Muscle layer of colon (tissue), 2 donors: ENCODE measurements around the gene RAB20.
"Not testable (repeated sequence)": the region's sequence is repeated elsewhere in the genome, so short reads cannot be mapped to it uniquely, and the experiment has no call there.

Experiments used
- H3K27ac ChIP-seq: one replicate; pipeline ENCODE4 v1.7.0; 2013; ENCODE audit warnings: low read depth, mild to moderate bottlenecking, low read length, moderate library complexity
- H3K27me3 ChIP-seq, 2 donors: one replicate each; pipeline ENCODE4 v1.7.0; 2013; ENCODE audit warnings: low read length in 2 of 2, mild to moderate bottlenecking in 2 of 2; ENCODE audit not compliant: insufficient read depth in 2 of 2, control insufficient read depth in 1 of 2
- H3K36me3 ChIP-seq: one replicate; pipeline ENCODE4 v1.7.0; 2013; ENCODE audit warnings: mild to moderate bottlenecking, low read length; ENCODE audit not compliant: insufficient read depth
- H3K4me1 ChIP-seq: one replicate; pipeline ENCODE4 v1.7.0; 2013; ENCODE audit warnings: mild to moderate bottlenecking, low read length; ENCODE audit not compliant: insufficient read depth
- H3K4me3 ChIP-seq, 2 donors: one replicate each; pipeline ENCODE4 v1.7.0; 2013; ENCODE audit warnings: low read length in 2 of 2, low read depth in 1 of 2, mild to moderate bottlenecking in 1 of 2, moderate library complexity in 1 of 2
- H3K9ac ChIP-seq: one replicate; pipeline ENCODE4 v1.7.0; 2013; ENCODE audit warnings: low read length
- H3K9me3 ChIP-seq: one replicate; pipeline ENCODE4 v1.7.0; 2013; ENCODE audit warnings: mild to moderate bottlenecking, low read length
- donor health status: abdominal sarcoma.
- donor health status: Adenocarcinoma of cecum.

Gene RAB20

DNA sequence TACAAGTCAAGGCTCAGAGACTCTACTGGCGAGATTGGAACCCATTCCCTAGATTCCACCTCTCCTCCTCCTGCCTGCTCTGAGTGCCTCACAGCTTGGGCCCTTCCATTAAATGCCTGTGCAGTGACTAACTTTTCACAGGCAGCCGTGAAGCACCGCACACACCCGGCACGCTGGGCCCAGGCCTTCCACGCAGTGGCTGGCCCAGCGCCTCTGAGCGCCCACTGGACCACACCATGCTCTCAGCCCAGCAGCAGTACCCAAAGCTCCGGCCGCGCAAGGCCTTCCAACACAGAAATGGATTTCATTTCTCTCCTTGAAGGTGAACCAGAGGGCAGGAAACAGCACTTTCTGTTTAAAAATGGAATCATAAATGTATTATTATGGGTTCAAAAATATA is 26.0 kb downstream of the RAB20 start:
- H3K36me3 ChIP-seq, result no peaks in the 10 kb centered on the region
- H3K27ac ChIP-seq, result no peak overlapping the region
- H3K4me1 ChIP-seq, result peaks cover 6% of the 10 kb centered on the region

DNA sequence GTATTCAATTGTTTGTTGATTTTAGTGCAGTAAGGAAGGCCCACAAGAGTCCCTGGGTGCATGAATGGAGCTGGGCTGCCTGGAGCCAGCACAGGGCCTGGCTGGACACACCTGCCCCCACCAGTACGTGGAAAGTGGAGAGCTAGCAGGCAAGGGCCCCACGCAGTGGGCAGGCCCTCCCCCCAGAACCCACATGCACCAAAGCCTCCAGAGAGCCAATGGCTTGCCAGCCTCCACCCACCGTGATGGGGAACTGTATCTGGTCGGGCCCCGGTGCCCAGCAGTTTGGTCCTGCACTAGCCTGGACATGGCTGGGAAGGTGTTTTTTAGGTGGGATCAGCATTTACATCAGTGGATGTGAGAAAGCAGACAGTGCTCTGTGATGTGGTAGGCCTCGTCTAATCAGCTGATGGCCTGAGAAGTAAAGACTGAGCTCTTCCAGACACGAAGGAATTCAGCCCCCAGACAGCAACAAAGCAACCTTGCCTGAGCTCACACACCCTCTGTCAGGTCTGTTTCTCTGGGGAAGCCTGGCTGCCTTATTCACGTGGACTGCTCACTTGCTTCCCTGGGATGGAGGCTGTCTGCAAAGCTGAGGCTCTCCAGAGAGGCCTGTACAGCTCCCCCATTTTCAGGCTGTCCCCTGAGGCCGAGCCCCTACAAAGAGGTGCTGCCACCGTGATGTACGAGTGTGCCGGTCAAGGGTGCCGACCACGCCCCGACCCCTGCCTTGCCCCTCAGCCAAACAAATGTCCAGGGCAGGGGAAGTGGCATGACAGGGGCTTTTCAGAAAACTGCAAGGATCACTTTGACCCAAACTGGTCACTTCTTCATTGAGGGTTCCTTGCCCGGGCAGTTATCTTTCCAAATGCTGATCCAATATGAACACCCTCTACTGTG is 27.5 kb downstream of the RAB20 start:
- no peak overlapping the region for H3K4me3 ChIP-seq
- no peak overlapping the region for H3K27ac ChIP-seq
- no peaks in the 10 kb centered on the region for H3K36me3 ChIP-seq
- H3K27me3 ChIP-seq, result no peaks in the 10 kb centered on the region
- H3K9me3 ChIP-seq, result no peaks in the 10 kb centered on the region
- peaks cover 6% of the 10 kb centered on the region for H3K4me1 ChIP-seq
- H3K9ac ChIP-seq, result no peak overlapping the region

More for the DNA sequence above, 26.0 kb downstream of the RAB20 start:
- Histone ChIP-seq H3K27me3 (no peaks in the 10 kb centered on the region), H3K4me3 (no peak overlapping the region), H3K9me3 (no peaks in the 10 kb centered on the region), H3K9ac (no peak overlapping the region)

DNA sequence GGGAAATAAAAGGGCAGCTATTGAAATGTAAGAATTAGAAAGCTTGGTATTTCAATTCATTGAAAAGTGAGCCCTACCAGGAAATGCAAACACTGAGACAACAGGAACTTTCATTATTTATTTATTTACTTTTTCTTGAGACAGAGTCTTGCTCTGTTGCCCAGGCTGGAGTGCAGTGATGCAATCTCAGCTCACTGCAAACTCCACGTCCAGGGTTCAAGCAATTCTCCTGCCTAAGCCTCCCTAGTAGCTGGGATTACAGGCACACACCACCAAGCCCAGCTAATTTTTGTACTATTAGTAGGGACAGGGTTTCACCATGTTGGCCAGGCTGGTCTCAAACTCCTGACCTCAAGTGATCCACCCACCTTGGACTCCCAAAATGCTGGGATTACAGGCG is 29.3 kb downstream of the RAB20 start:
- H3K4me3 ChIP-seq, H3K27me3 ChIP-seq, H3K27ac ChIP-seq, H3K9ac ChIP-seq, H3K36me3 ChIP-seq, H3K9me3 ChIP-seq: not testable (repeated sequence)
- H3K4me1 ChIP-seq, result peaks cover 10% of the 10 kb centered on the region

DNA sequence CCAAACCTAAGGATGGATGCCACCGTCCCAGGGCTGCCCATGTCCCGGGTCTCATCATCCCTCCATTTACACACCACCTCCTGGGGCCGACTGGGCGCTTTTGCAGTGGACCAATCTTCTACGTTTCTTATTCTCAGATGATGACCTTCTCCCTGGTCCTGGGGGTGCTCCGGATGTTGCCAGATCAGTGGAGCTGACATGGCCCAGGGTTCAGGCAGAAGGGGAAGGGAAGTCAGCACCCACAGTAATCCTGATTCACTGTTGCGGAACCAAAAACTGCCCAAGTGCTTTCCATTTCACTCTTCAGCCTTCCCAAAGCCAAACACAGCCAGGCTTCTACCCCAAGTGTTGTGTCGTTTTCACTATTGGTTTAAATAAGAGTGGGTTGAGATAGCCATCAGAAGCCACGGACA is 29.8 kb downstream of the RAB20 start:
- no peaks in the 10 kb centered on the region for H3K27me3 ChIP-seq
- no peak overlapping the region for H3K4me3 ChIP-seq
- H3K4me1 ChIP-seq, result peaks cover 15% of the 10 kb centered on the region
- no peaks in the 10 kb centered on the region for H3K36me3 ChIP-seq
- no peak overlapping the region for H3K9ac ChIP-seq
- no peak overlapping the region for H3K27ac ChIP-seq
- H3K9me3 ChIP-seq, result no peaks in the 10 kb centered on the region

DNA sequence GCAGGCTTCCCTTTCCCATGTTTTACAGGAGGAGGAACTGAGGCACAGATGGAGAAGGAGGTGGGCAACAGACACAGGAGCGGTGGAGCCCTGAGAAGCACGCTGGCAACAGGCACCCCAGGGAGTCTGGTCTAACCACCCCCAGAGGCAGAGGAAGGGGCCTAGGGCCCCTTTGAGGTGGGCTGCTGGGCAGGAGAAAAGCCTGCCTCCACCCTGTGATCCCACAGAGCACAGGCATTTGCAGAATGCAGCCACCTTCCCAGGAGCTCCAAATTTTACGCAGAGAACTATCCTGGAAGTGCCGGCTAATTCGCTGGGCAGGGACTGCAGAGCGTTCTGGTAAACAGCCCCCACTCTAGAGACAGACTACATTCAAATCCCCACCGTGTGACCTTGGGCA is 30.4 kb downstream of the RAB20 start:
- no peak overlapping the region for H3K4me3 ChIP-seq
- no peaks in the 10 kb centered on the region for H3K36me3 ChIP-seq
- no peaks in the 10 kb centered on the region for H3K27me3 ChIP-seq
- H3K27ac ChIP-seq, result no peak overlapping the region
- no peaks in the 10 kb centered on the region for H3K9me3 ChIP-seq
- no peak overlapping the region for H3K9ac ChIP-seq
- peaks cover 15% of the 10 kb centered on the region for H3K4me1 ChIP-seq

DNA sequence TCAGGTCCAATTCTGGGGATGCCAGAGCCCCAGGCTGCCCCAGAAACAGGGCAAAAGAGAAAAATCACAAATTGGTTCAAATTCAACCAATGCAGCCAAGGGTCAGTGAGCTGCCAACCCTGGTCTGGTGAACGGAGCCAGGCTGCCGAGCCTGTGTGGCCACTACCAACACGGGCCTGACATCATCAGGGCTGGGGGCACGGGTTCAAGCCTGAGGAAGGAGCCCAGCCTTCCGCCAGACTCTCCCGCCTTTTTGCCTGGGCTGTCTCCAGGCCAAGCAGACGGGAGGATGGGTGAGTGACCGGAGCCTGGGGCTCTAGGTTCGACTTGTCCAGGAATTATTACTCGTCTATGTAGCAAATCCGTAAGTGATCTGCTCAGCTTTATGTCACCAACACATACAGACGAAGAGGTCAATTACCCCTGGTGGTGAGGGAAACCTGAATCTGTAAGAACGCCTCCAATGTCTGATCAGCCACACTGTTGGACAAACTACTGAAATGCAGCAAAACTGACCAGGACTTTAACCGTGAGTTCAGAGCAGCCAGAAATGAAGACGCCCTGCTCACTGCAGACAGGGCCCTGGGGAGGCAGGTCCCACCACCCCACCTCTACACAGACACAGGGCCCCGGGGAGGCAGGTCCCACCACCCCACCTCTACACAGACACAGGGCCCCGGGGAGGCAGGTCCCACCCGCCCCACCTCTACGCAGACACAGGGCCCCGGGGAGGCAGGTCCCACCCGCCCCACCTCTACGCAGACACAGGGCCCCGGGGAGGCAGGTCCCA is 31.8 kb downstream of the RAB20 start:
- H3K36me3 ChIP-seq, result no peaks in the 10 kb centered on the region
- H3K27ac ChIP-seq, result no peak overlapping the region
- H3K4me1 ChIP-seq, result peaks cover 22% of the 10 kb centered on the region
- H3K27me3 ChIP-seq, result no peaks in the 10 kb centered on the region
- H3K4me3 ChIP-seq, result no peak overlapping the region
- no peaks in the 10 kb centered on the region for H3K9me3 ChIP-seq
- H3K9ac ChIP-seq, result no peak overlapping the region

DNA sequence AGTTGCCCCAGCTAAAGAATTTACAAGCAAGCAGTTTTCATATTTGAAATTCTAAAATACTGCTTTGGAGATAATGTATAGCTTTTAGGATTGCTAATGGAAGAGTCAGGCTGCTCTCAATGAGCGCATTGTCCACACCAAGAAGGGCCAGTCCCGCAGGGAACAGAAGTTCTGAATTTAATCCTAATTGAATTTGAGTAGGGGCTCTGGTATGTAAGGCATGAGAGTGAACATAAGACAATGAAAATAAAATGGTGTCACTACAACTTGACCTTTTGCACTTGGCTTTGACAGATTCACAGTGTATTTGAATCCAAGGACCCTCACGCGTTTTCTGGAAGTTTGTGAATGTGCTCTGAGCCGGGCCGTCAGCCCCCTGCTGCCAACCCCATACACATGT is 32.6 kb downstream of the RAB20 start:
- no peak overlapping the region for H3K4me3 ChIP-seq
- no peak overlapping the region for H3K9ac ChIP-seq
- no peaks in the 10 kb centered on the region for H3K36me3 ChIP-seq
- no peaks in the 10 kb centered on the region for H3K27me3 ChIP-seq
- peaks cover 30% of the 10 kb centered on the region for H3K4me1 ChIP-seq
- no peaks in the 10 kb centered on the region for H3K9me3 ChIP-seq
- H3K27ac ChIP-seq, result no peak overlapping the region

DNA sequence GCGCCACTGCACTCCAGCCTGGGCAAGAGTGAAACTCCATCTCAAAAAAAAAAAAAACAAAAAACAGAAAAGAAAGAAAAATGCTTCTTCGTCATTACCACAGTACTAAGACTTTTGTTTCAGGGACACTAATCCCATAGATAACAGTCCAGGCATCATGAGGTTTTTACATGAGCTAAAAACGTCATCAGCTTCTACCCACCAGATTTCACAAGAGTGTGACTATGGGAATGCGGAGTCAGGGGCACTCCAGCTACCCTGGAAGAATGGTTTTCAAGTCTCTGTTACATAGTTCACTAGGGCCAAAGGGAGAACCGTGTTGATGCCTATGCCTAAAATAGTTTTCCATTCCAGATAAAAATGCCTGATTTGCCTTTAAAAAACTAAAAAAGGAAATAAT is 33.2 kb downstream of the RAB20 start:
- H3K4me1 ChIP-seq, result peaks cover 32% of the 10 kb centered on the region
- no peaks in the 10 kb centered on the region for H3K9me3 ChIP-seq
- H3K9ac ChIP-seq, result no peak overlapping the region
- no peaks in the 10 kb centered on the region for H3K27me3 ChIP-seq
- H3K36me3 ChIP-seq, result no peaks in the 10 kb centered on the region
- H3K4me3 ChIP-seq, result no peak overlapping the region
- no peak overlapping the region for H3K27ac ChIP-seq

DNA sequence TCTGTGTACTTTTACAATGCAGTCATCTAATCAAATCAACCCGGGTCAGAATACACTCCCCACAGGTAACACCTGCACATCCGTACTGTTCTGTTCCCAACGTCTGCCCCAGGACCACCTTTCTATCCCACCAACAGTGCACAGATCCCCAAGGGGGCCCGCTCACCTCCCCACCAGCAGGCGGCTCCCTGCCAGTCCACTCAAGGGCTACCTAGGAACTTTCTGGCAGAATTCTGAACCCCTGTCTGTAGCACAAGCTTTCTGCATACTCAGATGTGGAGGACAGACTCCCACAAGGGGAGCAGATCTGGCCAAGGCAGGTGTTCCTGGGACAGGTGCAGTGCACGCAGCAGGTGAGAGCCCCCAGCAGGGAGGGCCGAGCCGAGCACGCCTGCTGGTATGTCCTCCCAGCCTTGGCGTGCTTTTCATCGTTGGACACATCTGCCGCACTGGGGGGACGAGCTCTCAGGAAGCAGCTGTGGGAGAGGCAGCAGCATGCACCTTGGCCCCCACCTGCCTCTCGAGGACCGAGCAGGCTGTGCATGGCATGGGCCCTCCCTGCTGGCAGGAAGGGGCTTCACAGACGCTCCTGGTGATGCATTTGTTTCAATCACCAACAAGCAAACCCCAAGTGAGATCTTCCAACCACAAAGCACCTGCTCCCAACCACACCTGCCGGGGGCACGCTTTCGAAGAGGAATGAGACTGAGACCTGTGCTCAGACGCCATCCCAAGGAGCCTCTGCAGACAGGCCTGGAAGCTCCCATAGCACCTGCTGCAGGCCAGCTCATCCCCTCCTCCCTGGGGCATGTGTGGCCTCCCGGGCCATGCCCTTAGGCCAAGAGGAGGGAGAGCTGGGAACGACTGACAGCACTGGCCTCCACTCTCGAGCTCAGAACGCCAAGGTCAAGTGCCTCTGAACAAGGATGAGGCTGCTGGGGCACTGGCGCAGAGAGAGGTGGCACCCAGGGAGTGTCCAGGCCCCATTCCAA is 35.9 kb downstream of the RAB20 start:
- Histone ChIP-seq H3K4me3 (no peak overlapping the region), H3K4me1 (peaks cover 35% of the 10 kb centered on the region), H3K27ac (no peak overlapping the region), H3K9ac (no peak overlapping the region), H3K27me3 (no peaks in the 10 kb centered on the region), H3K9me3 (no peaks in the 10 kb centered on the region), H3K36me3 (no peaks in the 10 kb centered on the region)

DNA sequence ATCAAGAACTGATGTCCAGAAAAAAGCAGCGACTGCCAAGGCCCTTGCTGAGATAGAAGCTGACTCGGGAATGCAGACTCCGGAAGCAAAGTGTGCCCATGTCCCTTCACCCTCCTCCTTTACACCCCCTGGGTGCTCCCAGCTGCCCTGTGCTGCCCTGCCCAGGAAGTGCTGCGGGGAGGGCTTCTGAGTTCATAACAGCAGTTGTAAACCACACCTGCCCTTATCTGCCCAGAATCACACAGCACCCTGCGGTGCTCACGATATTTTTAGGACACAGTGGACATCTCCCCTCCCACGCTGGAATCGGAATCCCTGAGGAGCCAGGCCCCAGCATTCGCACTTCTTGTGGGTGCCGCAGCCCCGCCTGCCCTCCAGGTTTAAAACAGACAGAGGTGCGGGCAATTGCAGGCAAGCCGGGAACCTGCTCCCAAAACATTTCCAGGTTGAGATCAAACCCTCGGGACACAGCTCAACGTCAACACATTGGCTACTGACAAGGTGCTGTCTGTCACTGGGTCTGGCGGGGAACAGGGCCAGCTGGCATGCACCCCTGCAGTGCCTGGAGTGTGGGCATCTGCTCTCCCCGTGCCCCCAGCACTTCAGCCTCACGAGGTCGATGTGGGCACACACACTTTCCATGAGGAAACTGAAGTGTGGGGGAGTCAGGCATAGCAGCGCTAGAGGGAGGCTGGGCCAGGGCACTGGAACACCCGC is 36.8 kb downstream of the RAB20 start:
- no peak overlapping the region for H3K4me3 ChIP-seq
- no peaks in the 10 kb centered on the region for H3K36me3 ChIP-seq
- H3K27me3 ChIP-seq, result no peaks in the 10 kb centered on the region
- no peaks in the 10 kb centered on the region for H3K9me3 ChIP-seq
- no peak overlapping the region for H3K27ac ChIP-seq
- no peak overlapping the region for H3K9ac ChIP-seq
- H3K4me1 ChIP-seq, result peaks cover 39% of the 10 kb centered on the region
